ENCODE data around the gene ZNF417. TPM values are rescaled to one million over a fixed set of nuclear protein-coding genes. Genes with fewer than 3 reads are reported as not detected.

Gene ZNF417
- total and polyA plus RNA-seq, 2 experiments from 2014 or later = 6.0 to 19.4 TPM

DNA sequence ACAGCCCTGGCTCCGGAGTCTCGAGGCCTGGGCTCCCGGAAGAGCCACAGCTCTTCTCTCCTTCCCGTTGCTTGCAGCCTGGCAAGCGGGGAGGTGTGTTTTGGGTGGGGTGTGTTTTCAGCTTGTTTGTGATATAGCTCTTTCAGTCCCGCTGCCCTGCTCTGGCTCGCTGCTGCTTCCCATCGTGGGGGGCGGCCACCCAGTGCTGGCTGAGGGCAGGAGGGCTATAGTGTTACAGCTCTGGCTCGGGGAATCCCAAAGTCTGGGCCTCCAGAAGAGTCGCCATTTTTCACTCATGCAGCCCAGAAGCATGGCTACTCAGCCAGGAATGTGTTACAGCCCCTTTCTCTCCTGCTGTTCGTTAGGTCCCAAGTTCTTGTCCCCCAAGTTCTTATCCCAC lies 33.3 kb upstream of the ZNF417 start (continued):
- TF ChIP-seq EZH2phosphoT487 (IDR thresholded peaks at IDR 0.05; ENCODE audit: unreplicated experiment) = no peak
- TF ChIP-seq, protein P1, sequence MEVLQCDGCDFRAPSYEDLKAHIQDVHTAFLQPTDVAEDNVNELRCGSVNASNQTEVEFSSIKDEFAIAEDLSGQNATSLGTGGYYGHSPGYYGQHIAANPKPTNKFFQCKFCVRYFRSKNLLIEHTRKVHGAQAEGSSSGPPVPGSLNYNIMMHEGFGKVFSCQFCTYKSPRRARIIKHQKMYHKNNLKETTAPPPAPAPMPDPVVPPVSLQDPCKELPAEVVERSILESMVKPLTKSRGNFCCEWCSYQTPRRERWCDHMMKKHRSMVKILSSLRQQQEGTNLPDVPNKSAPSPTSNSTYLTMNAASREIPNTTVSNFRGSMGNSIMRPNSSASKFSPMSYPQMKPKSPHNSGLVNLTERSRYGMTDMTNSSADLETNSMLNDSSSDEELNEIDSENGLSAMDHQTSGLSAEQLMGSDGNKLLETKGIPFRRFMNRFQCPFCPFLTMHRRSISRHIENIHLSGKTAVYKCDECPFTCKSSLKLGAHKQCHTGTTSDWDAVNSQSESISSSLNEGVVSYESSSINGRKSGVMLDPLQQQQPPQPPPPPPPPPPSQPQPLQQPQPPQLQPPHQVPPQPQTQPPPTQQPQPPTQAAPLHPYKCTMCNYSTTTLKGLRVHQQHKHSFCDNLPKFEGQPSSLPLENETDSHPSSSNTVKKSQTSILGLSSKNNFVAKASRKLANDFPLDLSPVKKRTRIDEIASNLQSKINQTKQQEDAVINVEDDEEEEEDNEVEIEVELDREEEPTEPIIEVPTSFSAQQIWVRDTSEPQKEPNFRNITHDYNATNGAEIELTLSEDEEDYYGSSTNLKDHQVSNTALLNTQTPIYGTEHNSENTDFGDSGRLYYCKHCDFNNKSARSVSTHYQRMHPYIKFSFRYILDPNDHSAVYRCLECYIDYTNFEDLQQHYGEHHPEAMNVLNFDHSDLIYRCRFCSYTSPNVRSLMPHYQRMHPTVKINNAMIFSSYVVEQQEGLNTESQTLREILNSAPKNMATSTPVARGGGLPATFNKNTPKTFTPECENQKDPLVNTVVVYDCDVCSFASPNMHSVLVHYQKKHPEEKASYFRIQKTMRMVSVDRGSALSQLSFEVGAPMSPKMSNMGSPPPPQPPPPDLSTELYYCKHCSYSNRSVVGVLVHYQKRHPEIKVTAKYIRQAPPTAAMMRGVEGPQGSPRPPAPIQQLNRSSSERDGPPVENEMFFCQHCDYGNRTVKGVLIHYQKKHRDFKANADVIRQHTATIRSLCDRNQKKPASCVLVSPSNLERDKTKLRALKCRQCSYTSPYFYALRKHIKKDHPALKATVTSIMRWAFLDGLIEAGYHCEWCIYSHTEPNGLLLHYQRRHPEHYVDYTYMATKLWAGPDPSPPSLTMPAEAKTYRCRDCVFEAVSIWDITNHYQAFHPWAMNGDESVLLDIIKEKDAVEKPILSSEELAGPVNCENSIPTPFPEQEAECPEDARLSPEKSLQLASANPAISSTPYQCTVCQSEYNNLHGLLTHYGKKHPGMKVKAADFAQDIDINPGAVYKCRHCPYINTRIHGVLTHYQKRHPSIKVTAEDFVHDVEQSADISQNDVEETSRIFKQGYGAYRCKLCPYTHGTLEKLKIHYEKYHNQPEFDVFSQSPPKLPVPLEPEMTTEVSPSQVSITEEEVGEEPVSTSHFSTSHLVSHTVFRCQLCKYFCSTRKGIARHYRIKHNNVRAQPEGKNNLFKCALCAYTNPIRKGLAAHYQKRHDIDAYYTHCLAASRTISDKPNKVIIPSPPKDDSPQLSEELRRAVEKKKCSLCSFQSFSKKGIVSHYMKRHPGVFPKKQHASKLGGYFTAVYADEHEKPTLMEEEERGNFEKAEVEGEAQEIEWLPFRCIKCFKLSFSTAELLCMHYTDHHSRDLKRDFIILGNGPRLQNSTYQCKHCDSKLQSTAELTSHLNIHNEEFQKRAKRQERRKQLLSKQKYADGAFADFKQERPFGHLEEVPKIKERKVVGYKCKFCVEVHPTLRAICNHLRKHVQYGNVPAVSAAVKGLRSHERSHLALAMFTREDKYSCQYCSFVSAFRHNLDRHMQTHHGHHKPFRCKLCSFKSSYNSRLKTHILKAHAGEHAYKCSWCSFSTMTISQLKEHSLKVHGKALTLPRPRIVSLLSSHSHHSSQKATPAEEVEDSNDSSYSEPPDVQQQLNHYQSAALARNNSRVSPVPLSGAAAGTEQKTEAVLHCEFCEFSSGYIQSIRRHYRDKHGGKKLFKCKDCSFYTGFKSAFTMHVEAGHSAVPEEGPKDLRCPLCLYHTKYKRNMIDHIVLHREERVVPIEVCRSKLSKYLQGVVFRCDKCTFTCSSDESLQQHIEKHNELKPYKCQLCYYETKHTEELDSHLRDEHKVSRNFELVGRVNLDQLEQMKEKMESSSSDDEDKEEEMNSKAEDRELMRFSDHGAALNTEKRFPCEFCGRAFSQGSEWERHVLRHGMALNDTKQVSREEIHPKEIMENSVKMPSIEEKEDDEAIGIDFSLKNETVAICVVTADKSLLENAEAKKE (CRISPR knock-in tag; IDR thresholded peaks at IDR 0.05) = no peak
- TF ChIP-seq, protein P2, sequence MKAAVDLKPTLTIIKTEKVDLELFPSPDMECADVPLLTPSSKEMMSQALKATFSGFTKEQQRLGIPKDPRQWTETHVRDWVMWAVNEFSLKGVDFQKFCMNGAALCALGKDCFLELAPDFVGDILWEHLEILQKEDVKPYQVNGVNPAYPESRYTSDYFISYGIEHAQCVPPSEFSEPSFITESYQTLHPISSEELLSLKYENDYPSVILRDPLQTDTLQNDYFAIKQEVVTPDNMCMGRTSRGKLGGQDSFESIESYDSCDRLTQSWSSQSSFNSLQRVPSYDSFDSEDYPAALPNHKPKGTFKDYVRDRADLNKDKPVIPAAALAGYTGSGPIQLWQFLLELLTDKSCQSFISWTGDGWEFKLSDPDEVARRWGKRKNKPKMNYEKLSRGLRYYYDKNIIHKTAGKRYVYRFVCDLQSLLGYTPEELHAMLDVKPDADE (IDR thresholded peaks at IDR 0.05) = no peak

DNA sequence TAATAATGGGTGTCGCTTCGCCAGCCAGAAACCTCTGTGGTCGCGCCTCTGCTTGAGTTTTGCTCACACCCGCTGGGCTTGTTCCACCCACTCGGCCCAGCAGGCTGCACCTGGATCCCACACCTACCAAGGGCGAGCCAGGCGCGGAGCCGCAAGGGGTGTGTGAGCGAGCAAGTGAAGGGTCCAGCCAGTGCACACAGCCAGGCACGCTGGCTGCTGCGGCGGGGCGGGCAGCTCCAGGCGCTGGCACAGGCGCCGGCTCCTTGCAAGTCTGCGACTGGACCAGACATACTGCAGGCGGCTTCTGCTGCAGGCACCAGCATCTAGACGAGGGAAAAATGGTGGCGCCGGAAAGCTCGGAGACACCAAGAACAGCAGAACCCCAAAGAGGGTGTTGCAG lies 32.9 kb upstream of the ZNF417 start:
- Mint-ChIP-seq H3K27ac (no peak overlapping the region), H3K9me3 (peaks cover 46% of the 10 kb centered on the region), H3K27me3 (ENCODE audit: insufficient read depth, low read depth, poor library complexity) (peaks cover 10% of the 10 kb centered on the region), H3K4me3 (no peak overlapping the region), H3K4me1 (peaks cover 12% of the 10 kb centered on the region), H3K36me3 (ENCODE audit: low read depth) (peaks cover 17% of the 10 kb centered on the region)
- DNase-seq (ENCODE audit: low spot score) = no peak
- Histone ChIP-seq H3F3A (replicated peaks; ENCODE audit: low read depth) (no peaks in the 10 kb centered on the region), H3K27me3 (ENCODE audit: insufficient read depth) (no peaks in the 10 kb centered on the region), H2AFZ (no peak overlapping the region), H3K9me2 (ENCODE audit: insufficient read depth) (0 out of 2 replicates have a peak, but pooled peaks cover 3% of the 10 kb centered on the region), H3K36me3 (ENCODE audit: insufficient read depth) (no peaks in the 10 kb centered on the region), H3K79me2 (replicated peaks; ENCODE audit: insufficient read depth) (peaks cover 32% of the 10 kb centered on the region), H3K4me2 (no peak overlapping the region), H3K27ac (ENCODE audit: low read depth) (no peak overlapping the region), H3K4me3 (no peak overlapping the region), H3K4me1 (ENCODE audit: insufficient read depth) (peaks cover 8% of the 10 kb centered on the region), H4K20me1 (replicated peaks; ENCODE audit: insufficient read depth) (peaks cover 14% of the 10 kb centered on the region)
- ATAC-seq = no peak
- TF ChIP-seq EZH2phosphoT487 (IDR thresholded peaks at IDR 0.05; ENCODE audit: unreplicated experiment) = no peak
- no peak for TF ChIP-seq STAT1 (IDR thresholded peaks at IDR 0.05; ENCODE audit: unreplicated experiment)
- TF ChIP-seq, protein P2 (IDR thresholded peaks at IDR 0.05) = no peak
- no peak for TF ChIP-seq ZNF331 (CRISPR knock-in tag; IDR thresholded peaks at IDR 0.05; ENCODE audit: low read depth)
- no peak for TF ChIP-seq JUNB (IDR thresholded peaks at IDR 0.05; ENCODE audit: unreplicated experiment)
- no peak for TF ChIP-seq EZH2 (IDR thresholded peaks at IDR 0.05; ENCODE audit: low read depth, unreplicated experiment)
- no peak for TF ChIP-seq CREB1 (CRISPR knock-in tag; IDR thresholded peaks at IDR 0.05; ENCODE audit: low read depth)
- TF ChIP-seq POLR2AphosphoS5 (IDR thresholded peaks at IDR 0.05; ENCODE audit: low read depth) = no peak
- TF ChIP-seq NANOG (IDR thresholded peaks at IDR 0.05; ENCODE audit: borderline replicate concordance) = no peak
- TF ChIP-seq, protein P3, sequence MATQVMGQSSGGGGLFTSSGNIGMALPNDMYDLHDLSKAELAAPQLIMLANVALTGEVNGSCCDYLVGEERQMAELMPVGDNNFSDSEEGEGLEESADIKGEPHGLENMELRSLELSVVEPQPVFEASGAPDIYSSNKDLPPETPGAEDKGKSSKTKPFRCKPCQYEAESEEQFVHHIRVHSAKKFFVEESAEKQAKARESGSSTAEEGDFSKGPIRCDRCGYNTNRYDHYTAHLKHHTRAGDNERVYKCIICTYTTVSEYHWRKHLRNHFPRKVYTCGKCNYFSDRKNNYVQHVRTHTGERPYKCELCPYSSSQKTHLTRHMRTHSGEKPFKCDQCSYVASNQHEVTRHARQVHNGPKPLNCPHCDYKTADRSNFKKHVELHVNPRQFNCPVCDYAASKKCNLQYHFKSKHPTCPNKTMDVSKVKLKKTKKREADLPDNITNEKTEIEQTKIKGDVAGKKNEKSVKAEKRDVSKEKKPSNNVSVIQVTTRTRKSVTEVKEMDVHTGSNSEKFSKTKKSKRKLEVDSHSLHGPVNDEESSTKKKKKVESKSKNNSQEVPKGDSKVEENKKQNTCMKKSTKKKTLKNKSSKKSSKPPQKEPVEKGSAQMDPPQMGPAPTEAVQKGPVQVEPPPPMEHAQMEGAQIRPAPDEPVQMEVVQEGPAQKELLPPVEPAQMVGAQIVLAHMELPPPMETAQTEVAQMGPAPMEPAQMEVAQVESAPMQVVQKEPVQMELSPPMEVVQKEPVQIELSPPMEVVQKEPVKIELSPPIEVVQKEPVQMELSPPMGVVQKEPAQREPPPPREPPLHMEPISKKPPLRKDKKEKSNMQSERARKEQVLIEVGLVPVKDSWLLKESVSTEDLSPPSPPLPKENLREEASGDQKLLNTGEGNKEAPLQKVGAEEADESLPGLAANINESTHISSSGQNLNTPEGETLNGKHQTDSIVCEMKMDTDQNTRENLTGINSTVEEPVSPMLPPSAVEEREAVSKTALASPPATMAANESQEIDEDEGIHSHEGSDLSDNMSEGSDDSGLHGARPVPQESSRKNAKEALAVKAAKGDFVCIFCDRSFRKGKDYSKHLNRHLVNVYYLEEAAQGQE (IDR thresholded peaks at IDR 0.05; ENCODE audit: unreplicated experiment) = no peak
